OCI-LY1 (cell line): ENCODE data around the gene PLCD1.
"Not testable (repeated sequence)": the region's sequence is repeated elsewhere in the genome, so short reads cannot be mapped to it uniquely, and the experiment has no call there.

Experiments
- H2AFZ ChIP-seq: fragments of 200-600 bp; sonication (generic), shearing (Covaris generic); 2 replicates; pipeline ENCODE4 v1.6.0; 2014; ENCODE audit warnings: antibody characterized with exemption, mild to moderate bottlenecking, low read length
- H3F3A ChIP-seq: fragments of 200-600 bp; sonication (generic), shearing (Covaris generic); 2 replicates; pipeline ENCODE4 v1.6.0; 2014; ENCODE audit warnings: mild to moderate bottlenecking, antibody characterized with exemption, low read length, moderate library complexity; ENCODE audit not compliant: insufficient read depth
- H3K27ac ChIP-seq: fragments of 200-600 bp; sonication (generic); 2 replicates; pipeline ENCODE4 v1.5.1; 2014; ENCODE audit warnings: low read length, mixed run types, mild to moderate bottlenecking, low read depth; ENCODE audit not compliant: poor library complexity, severe bottlenecking
- H3K27me3 ChIP-seq: fragments of 200-600 bp; sonication (generic); 2 replicates; pipeline ENCODE4 v1.6.0; 2014; ENCODE audit warnings: antibody characterized with exemption, mild to moderate bottlenecking, low read length, moderate library complexity; ENCODE audit not compliant: insufficient read depth
- H3K36me3 ChIP-seq: fragments of 200-600 bp; sonication (generic); 2 replicates; pipeline ENCODE4 v1.6.1; 2014; ENCODE audit warnings: mild to moderate bottlenecking, antibody characterized with exemption, low read length, moderate library complexity, mixed read lengths; ENCODE audit not compliant: insufficient read depth
- H3K4me1 ChIP-seq: fragments of 200-600 bp; sonication (generic); 2 replicates; pipeline ENCODE4 v1.5.1; 2014; ENCODE audit warnings: mild to moderate bottlenecking, low read length, moderate library complexity; ENCODE audit not compliant: insufficient read depth, severe bottlenecking
- H3K4me2 ChIP-seq: fragments of 200-600 bp; sonication (generic), shearing (Covaris generic); 2 replicates; pipeline ENCODE4 v1.6.1; 2014; ENCODE audit warnings: low read length
- H3K4me3 ChIP-seq: fragments of 200-600 bp; sonication (generic); 2 replicates; pipeline ENCODE4 v1.5.1; 2014; ENCODE audit warnings: low read length, low read depth, mild to moderate bottlenecking, mixed read lengths; ENCODE audit not compliant: poor library complexity, severe bottlenecking
- H3K79me2 ChIP-seq: fragments of 200-600 bp; shearing (Covaris generic); 2 replicates; pipeline ENCODE4 v1.6.1; 2016; ENCODE audit warnings: mixed run types, low read length, mixed read lengths; ENCODE audit not compliant: insufficient read depth
- H3K9ac ChIP-seq: fragments of 200-600 bp; sonication (generic), shearing (Covaris generic); 2 replicates; pipeline ENCODE4 v1.6.1; 2014; ENCODE audit warnings: mild to moderate bottlenecking, low read length, mixed read lengths
- H3K9me2 ChIP-seq: fragments of 200-600 bp; sonication (generic), shearing (Covaris generic); 2 replicates; pipeline ENCODE4 v1.6.1; 2014; ENCODE audit warnings: low read depth, mild to moderate bottlenecking, low read length, mixed read lengths
- H3K9me3 ChIP-seq: fragments of 200-600 bp; shearing (Covaris generic); 2 replicates; pipeline ENCODE4 v1.6.1; 2014; ENCODE audit warnings: low read length, mixed read lengths
- H4K20me1 ChIP-seq: fragments of 200-600 bp; sonication (generic), shearing (Covaris generic); 2 replicates; pipeline ENCODE4 v1.6.0; 2016; ENCODE audit warnings: mild to moderate bottlenecking, low read length; ENCODE audit not compliant: insufficient read depth
- CTCF ChIP-seq: fragments of 200-600 bp; sonication (generic), shearing (Covaris generic); IDR thresholded peaks from 2 replicates; pipeline ENCODE4 v1.5.1; 2017; ENCODE audit warnings: mild to moderate bottlenecking, antibody characterized with exemption, low read length, moderate library complexity, mixed read lengths
- EZH2 ChIP-seq: fragments of 200-600 bp; sonication (generic), shearing (Covaris generic); IDR thresholded peaks from 2 replicates; pipeline ENCODE4 v1.8.0; 2017; ENCODE audit warnings: borderline replicate concordance, mixed run types, mild to moderate bottlenecking, antibody characterized with exemption, low read length, moderate library complexity, mixed read lengths

PLCD1 gene

GRCh38 chr3:38029400-38030125, at the start of gene PLCD1:
PLCD1 (minus strand) TSS chr3:38029642; CDS start chr3:38029539, 103 bp downstream.
- H3K4me2 ChIP-seq: no peak within 1 kb of the TSS
- no peaks in the 10 kb centered on the region for H3F3A ChIP-seq
- H3K79me2 ChIP-seq: no peaks in the 10 kb centered on the region
- no peaks in the 10 kb centered on the region for H3K36me3 ChIP-seq
- H3K9ac ChIP-seq: no peak within 1 kb of the TSS
- no peak within 1 kb of the TSS for H3K27ac ChIP-seq
- no peak within 1 kb of the TSS for H3K4me3 ChIP-seq
- H3K9me2 ChIP-seq: no peaks in the 10 kb centered on the region
- peaks cover 8% of the 10 kb centered on the region for H3K4me1 ChIP-seq
- H2AFZ ChIP-seq: no peak within 1 kb of the TSS
- TF ChIP-seq EZH2 (no peak), CTCF (no peak)
- no peaks in the 10 kb centered on the region for H3K9me3 ChIP-seq
- H3K27me3 ChIP-seq: peaks cover 8% of the 10 kb centered on the region
- H4K20me1 ChIP-seq: no peaks in the 10 kb centered on the region

GRCh38 chr3:38077073-38077472, 47.6 kb upstream of the PLCD1 start:
- not testable (repeated sequence) for H4K20me1 ChIP-seq, H3K4me1 ChIP-seq, H3K9me2 ChIP-seq, H3F3A ChIP-seq, H3K79me2 ChIP-seq, H3K9me3 ChIP-seq, H2AFZ ChIP-seq, H3K27ac ChIP-seq, H3K9ac ChIP-seq, H3K36me3 ChIP-seq, H3K4me3 ChIP-seq, H3K4me2 ChIP-seq, H3K27me3 ChIP-seq

GRCh38 chr3:38070013-38070412, 40.6 kb upstream of the PLCD1 start:
- H3K27me3 ChIP-seq: no peaks in the 10 kb centered on the region
- H3K4me1 ChIP-seq: no peaks in the 10 kb centered on the region
- H3K4me3 ChIP-seq: no peak overlapping the region
- no peaks in the 10 kb centered on the region for H3K9me2 ChIP-seq
- H3K36me3 ChIP-seq: no peaks in the 10 kb centered on the region
- H3F3A ChIP-seq: no peaks in the 10 kb centered on the region
- H2AFZ ChIP-seq: no peak overlapping the region
- H3K9ac ChIP-seq: no peak overlapping the region
- H3K79me2 ChIP-seq: no peaks in the 10 kb centered on the region
- no peaks in the 10 kb centered on the region for H4K20me1 ChIP-seq
- TF ChIP-seq CTCF (no peak), EZH2 (no peak)
- no peak overlapping the region for H3K27ac ChIP-seq
- no peak overlapping the region for H3K4me2 ChIP-seq
- H3K9me3 ChIP-seq: 0 out of 2 replicates have a peak, but pooled peaks cover 3% of the 10 kb centered on the region
